Activated naive CD4-positive, alpha-beta T cell (primary cell): ENCODE data around the gene MARK3.
A peak's percentile ranks its signal among the peaks of the same experiment; 100 is the strongest.

ENCODE experiments used
- DNase-seq, 4 experiments: peaks; one replicate each; lab custom pipeline; 2025; lab: John Stamatoyannopoulos, UW

MARK3 gene

DNA sequence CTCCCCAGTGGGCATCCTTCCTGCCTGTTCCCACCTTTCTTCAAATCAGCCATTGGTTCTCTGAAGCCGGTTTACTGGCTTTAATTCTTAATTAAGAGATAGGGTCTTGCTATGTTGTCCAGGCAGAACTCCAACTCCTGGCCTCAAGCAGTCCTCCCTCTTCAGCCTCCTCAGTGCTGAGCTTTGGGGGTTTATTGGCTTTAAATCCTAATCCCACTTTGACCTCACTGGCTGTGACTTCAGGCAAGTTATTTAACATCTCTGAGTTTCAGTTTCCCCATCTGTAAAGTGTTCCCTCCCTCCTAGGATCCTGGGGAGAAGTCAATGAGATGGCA, 141.7 kb downstream of the MARK3 start:
- no peak for DNase-seq

DNA sequence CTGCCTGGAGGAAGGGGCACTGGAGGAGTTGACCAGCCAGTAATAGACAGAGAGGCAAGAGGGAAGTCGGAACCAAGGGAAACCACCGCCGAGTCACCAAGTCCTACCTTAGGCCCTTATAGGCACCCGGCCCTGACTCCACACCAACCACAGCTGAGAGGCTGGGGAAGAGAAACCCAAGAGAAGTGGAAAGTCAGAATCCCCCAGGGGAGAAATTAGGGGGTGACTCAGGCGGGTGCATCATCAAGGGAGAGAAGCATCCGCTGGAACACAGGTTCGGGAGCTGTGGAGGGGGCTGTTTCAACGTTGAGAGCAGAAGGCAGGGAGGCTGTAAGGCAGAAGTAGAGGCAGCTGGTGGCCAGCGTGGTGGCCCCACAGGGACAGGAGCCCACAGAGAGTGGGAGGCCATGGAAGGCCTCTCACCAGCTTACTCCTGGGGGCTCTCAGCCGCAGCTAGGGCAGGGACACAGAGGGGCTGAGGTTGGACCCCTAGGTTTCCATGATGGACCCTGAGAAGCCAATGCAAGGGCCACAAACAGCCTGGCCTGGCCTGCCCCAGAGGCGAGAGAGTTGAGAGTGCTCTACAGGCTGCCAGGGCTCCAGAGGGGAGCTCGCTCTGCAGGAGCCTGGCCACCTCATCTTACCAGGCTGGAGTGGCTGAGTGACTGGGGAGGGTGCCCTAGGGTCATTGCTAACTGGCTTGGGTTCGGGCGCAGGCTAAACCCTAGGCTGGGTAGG, 142.4 kb downstream of the MARK3 start:
- DNase-seq: no peak

DNA sequence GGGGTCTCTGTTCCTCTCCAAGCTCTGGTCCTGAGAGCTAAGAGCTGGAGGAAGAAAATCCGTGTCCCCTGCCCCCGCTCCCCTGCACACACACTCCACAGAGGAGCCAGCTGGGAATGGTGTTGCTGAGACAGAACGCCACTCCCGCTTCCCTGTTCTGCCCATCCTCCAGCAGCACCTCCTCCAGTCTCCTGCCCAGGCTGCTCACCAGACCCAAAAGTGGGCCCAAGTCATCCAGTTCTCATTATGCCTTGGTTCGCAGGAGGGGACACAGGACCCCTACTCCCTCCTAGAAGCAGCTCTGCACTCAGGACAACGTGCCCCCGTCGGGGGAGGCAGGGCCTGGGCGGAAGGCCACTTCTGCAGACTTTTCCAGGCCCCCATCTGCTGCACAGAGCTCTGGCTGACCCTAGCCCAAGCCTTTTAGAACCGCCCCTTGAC, 143.0 kb downstream of the MARK3 start:
- DNase-seq: no peak

DNA sequence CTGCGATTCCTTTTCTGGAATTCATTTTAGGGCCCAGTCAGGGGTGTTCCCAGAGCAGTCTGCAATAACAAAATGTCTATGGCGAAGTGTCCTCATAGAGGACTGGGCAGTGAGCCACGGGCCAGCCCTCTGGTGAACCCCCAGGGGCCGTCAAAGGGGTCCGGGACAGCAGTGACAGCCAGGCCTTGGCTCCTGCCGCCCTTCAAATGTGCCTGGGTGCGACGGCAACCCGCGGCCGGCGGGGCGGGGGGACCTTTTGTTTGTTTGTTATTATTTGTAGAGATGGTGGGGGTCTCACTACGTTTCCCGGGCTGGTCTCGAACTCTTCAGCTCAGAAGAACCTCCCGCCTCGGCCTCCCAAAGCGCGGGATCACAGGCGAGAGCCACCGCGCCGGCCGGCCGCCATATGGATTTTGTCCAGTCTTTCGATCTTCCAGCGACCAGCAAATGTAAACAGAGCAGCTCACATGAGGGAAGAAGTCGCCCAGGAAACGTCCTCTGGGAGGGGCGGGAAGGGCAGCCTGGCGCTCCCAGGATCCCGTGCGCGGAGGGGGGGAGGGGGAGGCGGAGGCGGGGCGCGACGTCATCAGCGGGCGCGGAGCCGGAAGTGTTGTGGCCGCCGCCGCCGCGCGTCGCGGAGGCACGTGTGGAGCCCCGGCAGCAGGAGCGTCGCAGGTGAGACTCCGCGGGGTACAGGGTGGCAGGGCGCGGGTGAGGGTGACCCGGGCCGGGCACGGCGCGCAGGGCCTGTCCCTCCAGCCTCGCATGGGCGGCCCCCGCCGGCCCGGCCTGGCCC, 143.6 kb downstream of the MARK3 start, which contains the start of gene TRMT61A:
TRMT61A (plus strand) TSS at position 610 of the 796 bp plus-strand sequence. CDS start 783 bp downstream, outside the sequence.
- DNase-seq: peak; percentile 49 to 78 (median 66)

DNA sequence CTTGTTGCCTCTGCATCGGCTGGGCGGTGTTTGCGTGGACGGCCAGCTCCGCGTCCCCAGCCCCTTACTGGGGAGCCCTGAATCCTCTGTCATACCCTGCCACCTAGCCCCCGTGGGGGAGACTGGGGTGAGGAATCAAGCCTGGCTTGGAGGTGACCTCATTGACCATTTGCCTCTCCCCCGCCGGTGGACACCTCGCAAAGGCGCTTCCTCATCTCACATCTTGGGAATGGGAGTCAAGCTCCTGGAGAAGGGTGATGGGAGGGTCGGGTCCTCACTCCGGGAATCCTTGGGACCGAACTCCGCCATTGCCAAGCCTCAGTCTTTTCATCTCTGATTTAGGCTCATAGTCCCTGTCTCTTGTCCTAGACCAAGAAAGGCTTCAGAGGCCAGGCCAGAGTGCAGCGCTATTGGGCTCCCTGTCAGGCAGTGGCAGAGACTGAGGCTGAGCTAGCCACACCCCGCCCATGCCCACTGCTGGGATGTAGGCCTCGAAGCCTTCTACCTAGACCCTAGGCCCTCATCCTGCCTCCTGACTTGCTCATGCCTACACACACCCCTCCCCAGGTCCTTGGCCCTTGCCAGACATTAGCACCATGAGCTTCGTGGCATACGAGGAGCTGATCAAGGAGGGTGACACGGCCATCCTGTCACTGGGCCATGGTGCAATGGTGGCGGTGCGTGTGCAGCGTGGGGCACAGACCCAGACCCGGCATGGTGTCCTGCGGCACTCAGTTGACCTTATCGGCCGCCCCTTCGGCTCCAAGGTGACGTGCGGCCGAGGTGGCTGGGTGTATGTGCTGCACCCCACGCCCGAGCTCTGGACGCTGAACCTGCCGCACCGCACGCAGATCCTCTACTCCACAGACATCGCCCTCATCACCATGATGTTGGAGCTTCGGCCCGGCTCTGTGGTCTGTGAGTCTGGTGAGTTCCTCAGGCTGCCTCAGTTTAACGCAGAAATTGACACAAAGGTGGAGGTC, 144.5 kb downstream of the MARK3 start:
- DNase-seq: no peak

DNA sequence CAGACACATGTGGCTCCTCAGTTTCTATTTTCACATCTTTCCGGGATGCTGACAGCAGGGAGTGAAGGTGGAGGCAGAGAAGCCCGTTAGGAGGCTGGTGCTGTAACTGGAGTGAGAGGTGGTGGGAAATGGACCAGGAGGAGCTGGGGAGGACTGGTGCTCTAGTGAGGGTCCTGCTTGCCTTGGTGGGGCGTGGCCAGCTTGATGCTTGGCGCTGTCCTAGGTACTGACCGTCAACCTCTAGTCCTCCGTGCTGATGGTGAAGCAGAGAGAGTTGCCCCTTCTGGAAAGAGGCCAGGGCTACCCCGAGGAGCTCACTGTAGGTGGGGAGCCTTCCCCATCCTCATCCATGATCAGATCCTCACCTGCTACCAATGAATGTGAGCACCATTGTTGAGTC, 145.2 kb downstream of the MARK3 start:
- no peak for DNase-seq

DNA sequence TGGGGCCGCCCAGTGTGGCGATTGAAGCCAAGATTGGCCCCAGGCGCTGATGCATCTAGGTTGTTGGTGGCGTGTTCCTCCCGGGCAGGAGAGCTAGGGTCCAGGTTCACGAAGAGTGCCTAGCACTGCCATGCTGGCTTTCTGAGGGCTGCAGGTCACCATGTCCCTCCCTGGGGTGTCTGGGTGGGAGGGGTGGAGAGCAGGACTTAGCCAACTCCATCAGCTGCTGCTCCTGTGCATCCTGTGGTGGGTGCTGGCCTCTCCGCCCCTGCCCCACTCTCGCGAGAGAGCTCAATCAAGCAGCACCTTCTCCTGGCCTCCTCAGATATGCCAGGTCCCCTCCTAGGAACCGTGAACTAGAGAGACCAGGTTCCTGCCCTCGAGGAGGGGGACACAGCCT, 145.6 kb downstream of the MARK3 start:
- no peak for DNase-seq

DNA sequence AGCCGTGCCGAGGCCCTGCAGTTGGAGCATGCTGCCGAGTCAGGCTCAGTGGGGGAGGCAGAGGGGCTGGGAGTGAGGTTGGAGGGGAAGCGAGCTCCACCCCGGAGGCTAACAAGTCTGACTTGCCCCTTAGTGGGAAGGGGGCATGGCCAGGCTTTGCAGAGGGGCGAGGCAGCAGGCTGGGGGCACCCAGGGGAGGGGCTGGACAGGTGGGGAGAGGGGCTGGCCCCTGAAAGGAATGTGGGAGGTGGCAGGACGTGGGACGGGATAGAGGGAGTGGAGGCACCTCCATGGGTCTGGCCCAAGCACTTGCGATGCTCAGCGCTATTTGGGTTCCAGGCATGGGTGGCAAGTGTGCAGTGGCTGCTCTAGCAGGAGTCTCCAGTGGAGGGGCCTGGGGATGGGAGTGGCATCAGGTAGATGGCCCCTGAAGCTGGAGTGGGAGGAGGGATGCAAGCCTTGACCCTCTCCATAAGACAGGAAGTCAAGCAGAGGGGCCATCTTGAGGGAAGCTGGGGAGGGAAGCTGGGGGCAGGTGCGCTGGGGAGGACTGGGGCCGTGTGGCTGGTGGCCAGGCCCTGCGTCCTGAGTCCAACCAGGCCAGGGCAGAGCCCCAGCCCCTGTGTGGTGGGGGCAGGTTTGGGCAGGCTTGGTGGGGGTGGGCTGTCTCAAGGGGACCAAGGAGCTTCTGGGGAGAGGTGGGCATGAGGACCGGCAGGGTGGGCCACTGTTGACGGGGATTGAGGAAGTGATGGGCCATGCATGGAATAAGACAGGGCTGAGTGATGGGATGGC, 146.4 kb downstream of the MARK3 start:
- no peak for DNase-seq

DNA sequence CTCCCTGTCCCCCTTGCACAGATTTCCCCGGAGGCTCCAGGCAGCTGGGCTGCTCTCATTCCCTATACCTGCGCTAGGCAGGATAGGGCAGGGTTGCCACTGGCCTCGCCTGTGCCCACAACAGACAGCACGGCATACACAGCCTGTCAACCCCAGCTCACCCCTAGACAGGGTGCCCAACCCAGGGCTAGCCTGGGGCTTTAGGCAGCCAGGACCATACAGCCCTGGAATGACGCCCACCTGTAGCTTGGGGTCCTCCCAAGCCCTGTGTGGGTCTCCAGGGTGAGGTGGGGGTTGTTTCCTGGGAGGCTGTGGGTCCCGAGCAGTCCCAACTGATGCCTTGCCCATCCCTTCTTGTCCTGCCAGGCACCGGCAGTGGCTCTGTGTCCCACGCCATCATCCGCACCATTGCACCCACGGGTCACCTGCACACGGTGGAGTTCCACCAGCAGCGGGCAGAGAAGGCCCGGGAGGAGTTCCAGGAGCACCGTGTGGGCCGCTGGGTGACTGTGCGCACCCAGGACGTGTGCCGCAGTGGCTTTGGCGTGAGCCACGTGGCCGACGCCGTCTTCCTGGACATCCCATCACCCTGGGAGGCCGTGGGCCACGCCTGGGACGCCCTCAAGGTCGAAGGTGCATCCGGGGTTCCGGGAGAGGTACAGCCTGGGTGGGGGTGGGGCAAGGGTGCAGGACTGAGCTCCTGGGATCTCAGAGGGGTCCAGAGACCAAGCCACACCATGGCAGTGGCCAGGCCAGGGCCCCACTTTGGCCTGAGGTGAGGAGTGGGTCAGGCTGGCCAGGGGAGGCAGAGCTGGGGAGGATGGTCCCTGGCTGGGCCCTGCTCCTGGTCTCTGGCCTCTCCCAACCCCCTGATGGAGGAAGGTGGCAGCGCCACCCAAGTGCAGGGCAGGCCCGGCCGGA, 147.3 kb downstream of the MARK3 start:
- DNase-seq: no peak

DNA sequence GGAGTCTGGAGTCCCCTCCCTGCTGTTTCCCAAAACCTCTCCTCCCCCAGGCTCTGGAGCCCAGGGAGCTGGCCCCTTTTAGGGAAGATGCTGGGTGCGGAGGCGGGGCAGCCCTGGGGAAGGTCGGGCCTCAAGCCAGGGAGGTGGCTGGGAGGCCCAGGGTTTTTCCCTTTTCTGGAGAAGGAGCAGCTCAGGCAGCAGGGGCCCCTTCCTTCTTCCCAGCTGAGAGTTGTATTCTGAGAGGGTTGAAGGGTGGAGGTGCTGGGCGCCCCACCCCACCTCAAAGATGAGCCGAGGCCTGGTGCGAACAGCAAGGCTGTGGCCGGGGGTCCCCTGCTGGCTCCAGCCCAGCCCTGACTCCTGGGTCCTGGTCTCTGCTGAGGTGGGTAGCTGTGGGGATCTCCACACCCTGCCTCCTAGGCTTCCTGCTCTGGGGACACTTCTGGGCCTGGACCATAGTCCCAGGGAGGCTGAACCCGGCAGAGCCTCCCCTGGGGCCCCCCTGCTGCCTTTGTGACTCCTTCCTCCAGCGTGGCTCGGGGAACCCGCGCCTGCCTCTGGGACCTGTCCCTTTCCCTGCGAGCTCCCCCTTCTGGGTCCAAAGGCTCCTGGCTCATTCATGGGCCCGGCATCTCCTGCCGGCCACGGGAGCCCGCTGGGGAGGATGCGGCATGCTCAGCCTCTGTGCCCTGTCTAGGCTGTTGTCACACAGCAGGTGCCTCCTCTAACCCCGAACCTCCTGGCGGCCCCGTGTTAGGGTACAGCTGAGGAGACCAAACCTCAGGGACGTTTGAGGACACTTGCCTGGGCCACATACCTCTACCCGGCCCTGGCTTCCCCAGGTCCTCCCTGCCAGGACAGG, 148.2 kb downstream of the MARK3 start:
- DNase-seq: no peak

DNA sequence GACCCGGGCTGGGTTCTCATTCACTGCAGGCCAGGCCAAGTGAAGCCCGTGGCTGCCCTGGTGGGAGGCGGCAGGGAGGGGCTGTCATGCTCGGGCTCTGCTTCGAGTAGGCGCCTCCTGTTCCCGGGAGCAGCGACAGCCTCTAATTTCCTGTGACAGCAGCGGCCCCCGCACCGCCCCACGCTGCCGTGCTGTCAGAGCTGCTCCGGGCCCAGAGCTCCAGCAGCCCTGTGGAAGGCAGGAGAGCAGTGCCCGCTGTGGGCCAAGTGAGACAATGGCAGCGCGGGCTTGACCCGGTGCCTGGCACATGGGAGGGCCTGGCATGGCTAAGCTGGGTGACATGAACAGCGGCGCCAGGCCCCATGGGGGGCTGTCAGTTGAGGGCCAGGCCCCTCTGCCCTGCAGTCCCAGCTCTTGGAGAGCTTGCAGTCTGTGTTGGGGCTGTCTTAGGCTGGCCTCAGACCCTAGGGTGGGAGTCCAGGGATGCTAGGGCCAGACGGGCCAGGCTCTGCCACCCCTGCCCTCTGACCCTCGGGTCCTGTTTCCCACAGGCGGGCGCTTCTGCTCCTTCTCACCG, 148.9 kb downstream of the MARK3 start:
- no peak for DNase-seq

DNA sequence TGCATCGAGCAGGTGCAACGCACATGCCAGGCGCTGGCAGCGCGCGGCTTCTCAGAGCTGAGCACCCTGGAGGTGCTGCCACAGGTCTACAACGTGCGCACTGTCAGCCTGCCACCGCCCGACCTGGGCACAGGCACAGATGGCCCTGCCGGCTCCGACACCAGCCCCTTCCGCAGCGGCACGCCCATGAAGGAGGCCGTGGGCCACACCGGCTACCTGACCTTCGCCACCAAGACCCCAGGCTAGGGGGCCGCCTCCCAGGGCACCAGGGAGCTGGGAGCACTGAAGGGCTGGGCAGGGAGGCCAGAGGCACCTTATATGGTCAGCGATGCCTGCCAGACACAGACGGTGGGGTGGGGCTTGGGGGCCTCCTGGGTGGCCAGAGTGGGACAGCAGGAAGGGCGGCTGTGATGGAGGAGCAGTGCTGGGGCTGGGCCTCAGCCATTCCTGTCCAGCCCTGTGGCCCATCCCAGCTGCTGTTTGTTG, 149.4 kb downstream of the MARK3 start:
- no peak for DNase-seq

DNA sequence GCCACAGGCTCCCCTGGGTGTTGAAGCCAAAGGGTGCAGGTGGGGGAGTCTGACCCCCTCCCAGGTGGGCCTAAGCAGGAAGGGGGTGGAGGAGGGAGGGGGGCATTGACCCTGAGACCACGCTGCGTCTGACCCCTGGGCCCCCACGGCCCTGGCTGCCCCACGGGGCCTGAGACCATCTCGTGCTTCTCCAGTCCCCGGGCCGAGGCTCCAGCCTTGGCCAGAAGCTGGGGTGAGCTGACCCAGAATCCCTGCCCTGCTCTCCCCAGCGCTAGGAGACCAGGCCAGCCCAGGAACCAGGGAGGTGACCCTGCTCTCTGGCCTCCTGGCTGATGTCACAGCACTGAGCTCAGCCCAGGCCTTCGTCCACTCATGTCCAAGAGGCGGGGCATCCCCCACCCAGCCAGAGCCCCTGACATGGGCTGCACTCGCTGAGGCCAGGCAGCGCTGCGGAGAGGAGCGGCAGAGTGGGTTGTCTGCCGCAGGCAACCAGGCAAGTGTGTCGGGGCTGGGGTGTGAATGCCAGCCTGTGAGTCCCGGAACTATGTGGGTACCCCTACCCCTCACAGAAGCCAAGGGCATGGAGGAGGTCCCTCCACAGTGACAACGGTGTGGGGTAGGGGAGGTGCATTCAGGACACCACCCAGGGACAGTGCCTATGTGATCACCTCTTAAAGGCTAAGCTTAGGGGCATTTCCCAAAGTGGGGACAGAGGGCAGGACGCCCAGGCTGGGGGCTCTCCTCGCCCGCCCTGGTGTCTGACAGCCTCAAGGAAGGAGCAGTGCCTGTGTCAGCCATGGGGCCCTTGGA, 150.1 kb downstream of the MARK3 start:
- no peak for DNase-seq

DNA sequence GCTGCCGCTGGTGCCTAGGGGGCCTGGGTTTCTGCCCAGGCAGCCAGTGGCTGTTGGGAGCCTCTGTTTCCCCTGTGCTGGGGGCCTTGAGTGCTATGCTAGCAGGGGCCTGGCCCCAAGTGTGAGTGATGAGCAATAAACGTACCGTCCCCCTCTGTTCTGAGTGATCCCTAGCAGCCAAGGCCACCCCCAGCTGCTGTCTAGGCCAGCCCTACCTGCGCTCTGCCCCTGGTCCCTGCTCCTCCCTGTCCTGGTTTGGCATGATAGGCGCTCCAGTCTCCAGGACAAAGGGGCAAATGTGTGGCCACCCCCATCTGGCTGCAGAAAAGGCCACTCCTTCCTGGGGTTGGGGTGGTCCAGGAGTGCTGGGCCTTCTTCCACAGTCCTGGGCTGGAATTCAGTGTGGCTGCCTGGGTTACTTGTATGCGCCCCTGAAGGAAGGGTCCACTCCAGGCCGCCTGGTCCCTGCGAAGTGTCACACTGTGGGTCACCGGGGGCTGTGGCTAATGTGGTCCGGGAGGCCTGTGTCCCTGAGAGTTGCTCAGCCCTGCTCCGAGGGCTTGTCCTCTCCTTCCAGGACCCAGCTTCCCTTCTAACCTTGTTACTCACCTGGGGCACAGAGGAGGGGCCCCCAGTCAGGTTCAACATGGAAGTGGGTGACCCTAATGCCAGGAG, 150.8 kb downstream of the MARK3 start:
- no peak for DNase-seq

DNA sequence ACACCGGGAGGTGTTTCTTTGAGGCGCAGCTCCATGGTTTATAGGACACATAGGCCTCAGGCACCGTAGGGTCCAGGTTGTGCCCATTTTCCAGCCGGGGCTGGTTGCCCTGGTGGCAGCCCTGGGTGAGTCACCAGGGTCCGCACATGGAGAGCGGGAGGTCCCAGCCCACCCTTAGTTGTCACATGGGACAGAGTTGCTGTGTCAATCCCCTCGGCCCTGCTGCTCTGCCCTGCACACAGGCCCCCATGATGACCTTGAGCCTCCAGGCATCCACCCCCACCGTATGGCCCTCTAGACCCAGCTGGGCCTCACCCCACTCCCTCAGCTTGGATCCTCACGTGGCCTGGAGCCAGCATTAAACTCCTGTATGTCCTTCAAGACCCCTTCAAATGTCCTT, 151.5 kb downstream of the MARK3 start:
- DNase-seq: no peak

DNA sequence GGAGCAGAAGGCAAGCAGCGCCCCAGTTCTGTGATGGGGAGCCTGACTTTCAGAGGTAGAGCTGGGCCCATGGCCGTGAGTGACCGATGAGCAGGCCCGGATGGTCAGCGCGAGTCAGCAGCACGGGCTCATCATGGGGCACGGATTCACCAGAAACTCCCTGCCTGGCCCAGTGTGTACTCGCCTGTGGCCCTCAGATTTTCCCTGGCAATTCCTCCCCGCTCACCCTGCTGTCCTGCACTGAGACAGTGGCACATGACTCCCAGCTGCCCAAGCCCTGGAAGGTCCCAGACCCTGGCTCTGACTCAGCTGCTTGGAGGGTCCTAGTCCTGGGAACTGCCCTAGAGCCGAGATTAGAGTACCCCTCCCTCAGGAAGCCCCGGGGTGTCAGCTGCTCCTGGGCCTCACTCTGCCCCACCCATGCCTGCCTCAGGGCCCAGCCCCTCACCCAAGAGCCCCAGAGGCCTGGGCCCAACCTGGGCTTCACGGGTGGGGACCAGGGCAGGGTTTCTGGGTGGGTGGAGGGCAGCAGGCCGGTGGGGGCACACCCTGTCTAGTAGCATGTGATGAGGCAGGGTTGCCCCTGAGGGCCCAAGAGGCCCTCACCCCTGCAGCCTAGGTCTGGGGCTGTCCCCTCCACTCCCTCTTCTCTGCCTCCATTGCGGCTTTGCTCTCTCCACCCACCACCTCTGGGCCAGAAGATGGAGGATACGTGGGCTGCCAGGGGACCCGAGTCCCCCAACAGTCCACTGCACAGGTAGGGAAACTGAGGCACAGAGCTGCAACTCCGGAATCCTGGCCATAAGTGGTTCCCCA, 152.2 kb downstream of the MARK3 start:
- no peak for DNase-seq
